GM18519 (cell line): ENCODE results near the gene LPAR3.
"Not testable (repeated sequence)": the region's sequence is repeated elsewhere in the genome, so short reads cannot be mapped to it uniquely, and the experiment has no call there.

ENCODE experiments used
- ATAC-seq: cut with Tn5 transposase; IDR thresholded peaks from one replicate; pipeline ENCODE4 v1.9.1; 2021; ENCODE audit warnings: mild to moderate bottlenecking, moderate library complexity; ENCODE audit not compliant: unreplicated experiment, low FRiP score

LPAR3 gene

GRCh38 chr1:84892705-84893618, at the start of gene LPAR3:
Gene LPAR3, minus strand, starts transcription at chr1:84893206. Its CDS starts 27,086 bp downstream, at chr1:84866120.
- no peak for ATAC-seq

GRCh38 chr1:84941843-84942242, 48.8 kb upstream of the LPAR3 start:
- ATAC-seq: no peak

- ATAC-seq: no peak
Observed at GRCh38 chr1:84940481-84940880, 47.5 kb upstream of the LPAR3 start.

GRCh38 chr1:84939761-84940160, 46.8 kb upstream of the LPAR3 start:
- no peak for ATAC-seq

- no peak for ATAC-seq
Observed at GRCh38 chr1:84939151-84939550, 46.1 kb upstream of the LPAR3 start.

GRCh38 chr1:84936116-84936810, 43.3 kb upstream of the LPAR3 start:
- ATAC-seq: no peak

GRCh38 chr1:84933011-84933611, 40.1 kb upstream of the LPAR3 start:
- no peak for ATAC-seq

GRCh38 chr1:84930831-84931230, 37.8 kb upstream of the LPAR3 start:
- no peak for ATAC-seq

GRCh38 chr1:84930329-84930728, 37.3 kb upstream of the LPAR3 start:
- ATAC-seq: no peak

- ATAC-seq: no peak
Observed at GRCh38 chr1:84929581-84929980, 36.6 kb upstream of the LPAR3 start.

- ATAC-seq: no peak
Observed at GRCh38 chr1:84928979-84929378, 36.0 kb upstream of the LPAR3 start.

GRCh38 chr1:84923317-84923716, 30.3 kb upstream of the LPAR3 start:
- no peak for ATAC-seq

- ATAC-seq: no peak
Observed at GRCh38 chr1:84920159-84920558, 27.2 kb upstream of the LPAR3 start.

GRCh38 chr1:84919461-84919970, 26.5 kb upstream of the LPAR3 start:
- no peak for ATAC-seq

GRCh38 chr1:84918726-84919336, 25.8 kb upstream of the LPAR3 start:
- ATAC-seq: no peak

GRCh38 chr1:84916897-84917296, 23.9 kb upstream of the LPAR3 start:
- no peak for ATAC-seq

- no peak for ATAC-seq
Observed at GRCh38 chr1:84913555-84913892, 20.5 kb upstream of the LPAR3 start.

GRCh38 chr1:84912726-84913554, 19.9 kb upstream of the LPAR3 start:
- ATAC-seq: no peak

- ATAC-seq: not testable (repeated sequence)
Observed at GRCh38 chr1:84908746-84909464, 15.9 kb upstream of the LPAR3 start.
